H9 (cell line): ENCODE data around the gene AGBL4. TPM values are rescaled to one million over a fixed set of nuclear protein-coding genes. Genes with fewer than 3 reads are reported as not detected.

Source experiments
- DNase-seq: peaks from one replicate; pipeline ENCODE4 v3.0.0-alpha.2; 2017
- H2AFZ ChIP-seq: one replicate; pipeline ENCODE4 v1.6.1; 2013; ENCODE audit warnings: mild to moderate bottlenecking, low read length, control low read depth, moderate library complexity
- H2AK5ac ChIP-seq: 2 replicates; pipeline ENCODE4 v1.6.1; 2013; ENCODE audit warnings: low read length, control low read depth, mixed read lengths; ENCODE audit not compliant: insufficient read length
- H2BK120ac ChIP-seq: one replicate; pipeline ENCODE4 v1.6.1; 2013; ENCODE audit warnings: low read depth, mild to moderate bottlenecking, low read length, control low read depth, inconsistent platforms; ENCODE audit not compliant: poor library complexity, severe bottlenecking
- H2BK12ac ChIP-seq: 2 replicates; pipeline ENCODE4 v1.6.1; 2013; ENCODE audit warnings: low read length, control low read depth, mixed read lengths, low read depth; ENCODE audit not compliant: insufficient read length
- H2BK15ac ChIP-seq: 2 replicates; pipeline ENCODE4 v1.6.1; 2013; ENCODE audit warnings: low read depth, low read length, control low read depth
- H2BK20ac ChIP-seq: one replicate; pipeline ENCODE4 v1.6.1; 2013; ENCODE audit warnings: low read depth, mild to moderate bottlenecking, low read length, control low read depth, inconsistent platforms; ENCODE audit not compliant: poor library complexity, severe bottlenecking
- H2BK5ac ChIP-seq: 2 replicates; pipeline ENCODE4 v1.6.1; 2013; ENCODE audit warnings: low read length, control low read depth, mixed read lengths; ENCODE audit not compliant: insufficient read length
- H3K14ac ChIP-seq: 2 replicates; pipeline ENCODE4 v1.6.1; 2013; ENCODE audit warnings: low read length, control low read depth; ENCODE audit not compliant: insufficient read depth
- H3K18ac ChIP-seq: 2 replicates; pipeline ENCODE4 v1.6.1; 2013; ENCODE audit warnings: low read depth, mild to moderate bottlenecking, mixed read lengths, low read length, control low read depth; ENCODE audit not compliant: insufficient read length
- H3K23ac ChIP-seq: 2 replicates; pipeline ENCODE4 v1.6.1; 2013; ENCODE audit warnings: low read length, control low read depth, mixed read lengths, low read depth; ENCODE audit not compliant: insufficient read length
- H3K23me2 ChIP-seq: 2 replicates; pipeline ENCODE4 v1.6.1; 2013; ENCODE audit warnings: low read depth, mild to moderate bottlenecking, mixed read lengths, low read length, control low read depth; ENCODE audit not compliant: insufficient read length, poor library complexity, severe bottlenecking
- H3K27ac ChIP-seq: 2 replicates; pipeline ENCODE4 v1.5.1; 2013; ENCODE audit warnings: low read length, control low read depth, mixed read lengths, low read depth; ENCODE audit not compliant: insufficient read length
- H3K27me3 ChIP-seq: 2 replicates; pipeline ENCODE4 v1.6.1; 2013; ENCODE audit warnings: low read length, control low read depth, inconsistent platforms; ENCODE audit not compliant: insufficient read depth
- H3K4ac ChIP-seq: 2 replicates; pipeline ENCODE4 v1.6.1; 2013; ENCODE audit warnings: low read depth, mild to moderate bottlenecking, control low read depth, inconsistent platforms, low read length, moderate library complexity
- H3K4me1 ChIP-seq: 2 replicates; pipeline ENCODE4 v1.6.1; 2013; ENCODE audit warnings: low read length, control low read depth, inconsistent platforms; ENCODE audit not compliant: insufficient read depth
- H3K4me2 ChIP-seq: 2 replicates; pipeline ENCODE4 v1.6.1; 2013; ENCODE audit warnings: low read length, control low read depth, mixed read lengths; ENCODE audit not compliant: insufficient read length, insufficient read depth
- H3K56ac ChIP-seq: 2 replicates; pipeline ENCODE4 v1.6.1; 2013; ENCODE audit warnings: low read depth, mild to moderate bottlenecking, mixed read lengths, low read length, control low read depth; ENCODE audit not compliant: insufficient read length
- H3K79me1 ChIP-seq: 2 replicates; pipeline ENCODE4 v1.6.1; 2013; ENCODE audit warnings: low read depth, mild to moderate bottlenecking, moderate library complexity, low read length, control low read depth, inconsistent platforms; ENCODE audit not compliant: insufficient read depth, poor library complexity, severe bottlenecking
- H3K79me2 ChIP-seq: 2 replicates; pipeline ENCODE4 v1.6.1; 2013; ENCODE audit warnings: low read length, control low read depth, inconsistent platforms; ENCODE audit not compliant: insufficient read depth
- H3K9ac ChIP-seq: 2 replicates; pipeline ENCODE4 v1.6.1; 2013; ENCODE audit warnings: low read length, control low read depth, mixed read lengths; ENCODE audit not compliant: insufficient read length; ENCODE audit errors: extremely low read depth
- H3K9me3 ChIP-seq: one replicate; pipeline ENCODE4 v1.6.1; 2013; ENCODE audit warnings: low read depth, low read length, inconsistent platforms; ENCODE audit not compliant: control insufficient read depth
- H3T11ph ChIP-seq: one replicate; pipeline ENCODE4 v1.6.1; 2013; ENCODE audit warnings: mild to moderate bottlenecking, low read length, control low read depth, inconsistent platforms
- H4K20me1 ChIP-seq: one replicate; pipeline ENCODE4 v1.6.1; 2013; ENCODE audit not compliant: control insufficient read depth, insufficient read length, insufficient read depth
- H4K5ac ChIP-seq: 2 replicates; pipeline ENCODE4 v1.6.1; 2013; ENCODE audit warnings: low read depth, mild to moderate bottlenecking, mixed read lengths, low read length, control low read depth; ENCODE audit not compliant: insufficient read length
- H4K8ac ChIP-seq: replicated peaks from 2 replicates; pipeline ENCODE4 v1.6.1; 2013; ENCODE audit warnings: low read length, control low read depth, mixed read lengths, low read depth; ENCODE audit not compliant: insufficient read length
- H4K91ac ChIP-seq: 2 replicates; pipeline ENCODE4 v1.6.1; 2013; ENCODE audit warnings: low read depth, mild to moderate bottlenecking, moderate library complexity, mixed read lengths, low read length, control low read depth; ENCODE audit not compliant: insufficient read length
- H3K27ac Mint-ChIP-seq, 3 experiments: 2 replicates in 2 of 3; 3 replicates in 1 of 3; pipeline ENCODE4 v1.8.0; 2020 to 2021; ENCODE audit warnings: mixed read lengths in 3 of 3, mild to moderate bottlenecking in 1 of 3, moderate library complexity in 1 of 3
- H3K27me3 Mint-ChIP-seq: 2 replicates; pipeline ENCODE4 v1.8.0; 2021; ENCODE audit warnings: low read depth, mild to moderate bottlenecking, moderate library complexity, mixed read lengths
- H3K36me3 Mint-ChIP-seq, 3 experiments: 2 replicates in 2 of 3; 3 replicates in 1 of 3; pipeline ENCODE4 v1.8.0; 2020 to 2021; ENCODE audit warnings: low read depth in 3 of 3, mixed read lengths in 3 of 3; ENCODE audit not compliant: insufficient read depth in 1 of 3
- H3K4me1 Mint-ChIP-seq, 2 experiments: 2 replicates each; pipeline ENCODE4 v1.8.0; 2020; ENCODE audit warnings: mixed read lengths in 2 of 2
- H3K4me3 Mint-ChIP-seq, 2 experiments: 2 replicates in 1 of 2; 3 replicates in 1 of 2; pipeline ENCODE4 v1.8.0; 2020 to 2021; ENCODE audit warnings: mild to moderate bottlenecking in 2 of 2, mixed read lengths in 2 of 2, moderate library complexity in 1 of 2
- H3K9me3 Mint-ChIP-seq, 2 experiments: 2 replicates in 1 of 2; 3 replicates in 1 of 2; pipeline ENCODE4 v1.8.0; 2020; ENCODE audit warnings: mild to moderate bottlenecking in 2 of 2, mixed read lengths in 2 of 2, moderate library complexity in 1 of 2
- CTCF ChIP-seq: fragments of 200-600 bp; sonication (generic); conservative IDR thresholded peaks from 3 replicates; pipeline ENCODE4 v1.8.0; 2021; ENCODE audit warnings: antibody characterized with exemption, mild to moderate bottlenecking
- WGBS: extraction: QIAGEN DNeasy Blood & Tissue Kit; methylation state at CpG from one replicate; pipeline ENCODE4 v1.1.7; 2013; ENCODE audit warnings: missing lambda C conversion rate, low lambda C conversion rate, mixed read lengths; ENCODE audit not compliant: insufficient read length; ENCODE audit errors: extremely low coverage; 5-methylcytosine and 5-hydroxymethylcytosine counted together
- total RNA-seq: library from RNA; stranded (reverse); gene quantifications from 2 replicates; pipeline ENCODE4 v1.2.1, GENCODE V29; 2021

AGBL4 gene
- total RNA-seq, 1 experiment from 2014 or later, result not detected

- no peak overlapping the region for H3K4me3 Mint-ChIP-seq
- Histone ChIP-seq H4K20me1 (no peaks in the 10 kb centered on the region), H3K9ac (no peak overlapping the region), H3K79me1 (no peaks in the 10 kb centered on the region), H2BK20ac (no peak overlapping the region), H3K14ac (no peak overlapping the region), H3K4me1 (no peaks in the 10 kb centered on the region), H3K4me2 (no peak overlapping the region), H3T11ph (no peak overlapping the region), H4K91ac (no peak overlapping the region), H3K18ac (no peak overlapping the region), H2AFZ (no peak overlapping the region), H2BK15ac (no peak overlapping the region), H3K56ac (no peak overlapping the region), H3K23ac (no peak overlapping the region), H4K8ac (no peak overlapping the region), H2AK5ac (no peak overlapping the region), H4K5ac (no peak overlapping the region), H3K23me2 (no peaks in the 10 kb centered on the region), H3K27me3 (no peaks in the 10 kb centered on the region), H3K27ac (no peak overlapping the region), H3K4ac (no peak overlapping the region), H3K9me3 (no peaks in the 10 kb centered on the region), H2BK120ac (no peak overlapping the region), H2BK12ac (no peak overlapping the region), H2BK5ac (no peak overlapping the region), H3K79me2 (no peaks in the 10 kb centered on the region)
- no peak for TF ChIP-seq CTCF
- WGBS, result no CpG with 5 or more reads among the region's 6 CpGs
- no peaks in the 10 kb centered on the region for H3K36me3 Mint-ChIP-seq
- H3K4me1 Mint-ChIP-seq, result no peaks in the 10 kb centered on the region
- H3K27me3 Mint-ChIP-seq, result peaks cover 4% of the 10 kb centered on the region
- H3K9me3 Mint-ChIP-seq, result no peaks in the 10 kb centered on the region
- no peak overlapping the region for H3K27ac Mint-ChIP-seq
- DNase-seq, result no peak
Observed at GRCh38 chr1:48603222-48603621, 1420.5 kb downstream of the AGBL4 start.
